Common myeloid progenitor, CD34-positive (primary cell): ENCODE measurements around the gene DYNC2LI1.

Experiments used
- CTCF ChIA-PET: fragments of 350-600 bp; sonication (Branson Sonifier 250); formaldehyde crosslinking; loops from one replicate; lab custom pipeline; 2021; ENCODE audit warnings: antibody characterized with exemption; lab: Charles Lee
- POLR2A ChIA-PET: fragments of 350-600 bp; sonication (Branson Sonifier 250); formaldehyde crosslinking; loops from one replicate; lab custom pipeline; 2021; ENCODE audit warnings: antibody characterized with exemption; lab: Charles Lee
- DNase-seq, 3 donors: peaks; one replicate each; pipeline versions ENCODE4 v3.0.0 to v3.0.0-alpha.2; 2013
- H3K27ac ChIP-seq, 2 experiments: 1 replicate in 1 of 2; 2 replicates in 1 of 2; pipeline ENCODE4 v1.7.0; 2013; ENCODE audit warnings: inconsistent platforms in 2 of 2, low read length in 2 of 2, mild to moderate bottlenecking in 2 of 2, low read depth in 1 of 2, moderate library complexity in 1 of 2; ENCODE audit not compliant: severe bottlenecking in 2 of 2, insufficient read depth in 1 of 2, poor library complexity in 1 of 2
- H3K27me3 ChIP-seq, 5 experiments: replicated peaks in 2 of 5; 1 replicate in 3 of 5; 2 replicates in 2 of 5; pipeline versions ENCODE4 v1.6.1 to v1.7.0; 2013; ENCODE audit warnings: low read length in 4 of 5, mild to moderate bottlenecking in 2 of 5, moderate library complexity in 2 of 5, inconsistent platforms in 1 of 5; ENCODE audit not compliant: insufficient read depth in 5 of 5, control insufficient read depth in 4 of 5
- H3K36me3 ChIP-seq, 4 experiments: 1 replicate in 2 of 4; 2 replicates in 2 of 4; pipeline versions ENCODE4 v1.6.1 to v1.7.0; 2013; ENCODE audit warnings: low read length in 3 of 4, control low read depth in 1 of 4, mild to moderate bottlenecking in 1 of 4; ENCODE audit not compliant: control insufficient read depth in 4 of 4, insufficient read depth in 4 of 4
- H3K4me1 ChIP-seq, 4 experiments: 1 replicate in 3 of 4; 2 replicates in 1 of 4; pipeline versions ENCODE4 v1.6.1 to v1.7.1; 2013; ENCODE audit warnings: low read length in 3 of 4, mild to moderate bottlenecking in 3 of 4, control low read depth in 1 of 4, inconsistent platforms in 1 of 4, moderate library complexity in 1 of 4; ENCODE audit not compliant: control insufficient read depth in 4 of 4, insufficient read depth in 4 of 4; ENCODE audit errors: control extremely low read depth in 1 of 4
- H3K4me3 ChIP-seq, 7 experiments: 1 replicate in 4 of 7; 2 replicates in 3 of 7; pipeline versions ENCODE4 v1.5.1 to v1.7.0; 2013; ENCODE audit warnings: mild to moderate bottlenecking in 7 of 7, low read length in 6 of 7, moderate library complexity in 6 of 7, inconsistent platforms in 2 of 7, low read depth in 2 of 7, control low read depth in 1 of 7; ENCODE audit not compliant: insufficient read depth in 4 of 7, control insufficient read depth in 1 of 7; ENCODE audit errors: extremely low read depth in 1 of 7
- H3K9me3 ChIP-seq, 5 experiments: 1 replicate in 4 of 5; 2 replicates in 1 of 5; pipeline versions ENCODE4 v1.6.1 to v1.7.1; 2013; ENCODE audit warnings: low read length in 4 of 5, mild to moderate bottlenecking in 2 of 5, inconsistent platforms in 1 of 5, low read depth in 1 of 5, moderate library complexity in 1 of 5; ENCODE audit not compliant: control insufficient read depth in 4 of 5, insufficient read depth in 2 of 5; ENCODE audit errors: control extremely low read depth in 1 of 5
- WGBS: methylation state at CpG from one replicate; pipeline ENCODE4 v1.1.5; 2013; ENCODE audit not compliant: insufficient coverage; 5-methylcytosine and 5-hydroxymethylcytosine counted together

The DYNC2LI1 gene

DNA sequence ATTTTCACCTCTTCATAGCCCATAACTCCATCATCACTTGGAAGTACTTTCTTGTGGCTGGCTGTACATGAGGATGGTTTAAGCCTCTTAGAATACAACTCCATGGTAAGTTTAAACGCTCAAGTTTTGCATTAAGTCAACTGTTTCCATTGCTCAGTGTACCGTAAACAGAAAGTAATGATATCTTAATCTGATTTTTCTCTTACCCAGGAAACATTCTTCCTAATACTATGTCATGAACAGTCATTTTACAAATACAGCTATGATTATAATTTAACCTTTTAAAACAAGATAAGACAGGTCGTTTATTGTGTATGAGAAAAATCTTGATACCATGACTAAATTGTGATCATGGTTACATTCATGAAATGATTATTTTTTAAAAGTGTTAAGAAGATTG is 11.6 kb upstream of the DYNC2LI1 start:
- Histone ChIP-seq H3K9me3 (no peaks in the 10 kb centered on the region), H3K36me3 (no peaks in the 10 kb centered on the region), H3K27me3 (no peaks in the 10 kb centered on the region), H3K4me3 (no peak overlapping the region), H3K27ac (no peak overlapping the region), H3K4me1 (no peaks in the 10 kb centered on the region)
- CTCF ChIA-PET: no interaction called here
- 100% methylated on average over 1 of the region's 3 CpGs for WGBS
- DNase-seq: no peak
- POLR2A ChIA-PET: no interaction called here

DNA sequence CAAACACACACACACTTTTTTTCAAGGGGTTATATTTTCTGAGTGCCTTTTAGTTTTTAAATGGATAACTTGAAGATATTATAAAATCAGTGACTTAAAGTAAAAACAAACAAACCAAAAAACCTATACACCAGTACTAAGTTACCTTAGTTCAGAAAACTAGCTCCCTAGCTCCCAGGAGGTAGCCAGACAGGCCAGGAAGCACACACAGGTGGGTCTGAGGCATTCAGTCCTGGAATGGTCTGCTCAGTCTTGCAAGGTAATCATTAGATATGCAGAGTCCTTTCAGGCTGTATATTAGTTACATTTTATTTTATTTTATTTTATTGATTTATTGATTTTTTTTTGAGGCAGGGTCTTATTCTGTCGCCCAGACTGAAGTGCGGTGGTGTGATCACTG is 10.7 kb upstream of the DYNC2LI1 start:
- no peaks in the 10 kb centered on the region for H3K9me3 ChIP-seq
- H3K27me3 ChIP-seq: no peaks in the 10 kb centered on the region
- DNase-seq: no peak
- POLR2A ChIA-PET: no interaction called here
- no peaks in the 10 kb centered on the region for H3K36me3 ChIP-seq
- 100% methylated on average over 1 of the region's 2 CpGs for WGBS
- CTCF ChIA-PET: no interaction called here
- no peak overlapping the region for H3K4me3 ChIP-seq
- no peaks in the 10 kb centered on the region for H3K4me1 ChIP-seq
- H3K27ac ChIP-seq: no peak overlapping the region

DNA sequence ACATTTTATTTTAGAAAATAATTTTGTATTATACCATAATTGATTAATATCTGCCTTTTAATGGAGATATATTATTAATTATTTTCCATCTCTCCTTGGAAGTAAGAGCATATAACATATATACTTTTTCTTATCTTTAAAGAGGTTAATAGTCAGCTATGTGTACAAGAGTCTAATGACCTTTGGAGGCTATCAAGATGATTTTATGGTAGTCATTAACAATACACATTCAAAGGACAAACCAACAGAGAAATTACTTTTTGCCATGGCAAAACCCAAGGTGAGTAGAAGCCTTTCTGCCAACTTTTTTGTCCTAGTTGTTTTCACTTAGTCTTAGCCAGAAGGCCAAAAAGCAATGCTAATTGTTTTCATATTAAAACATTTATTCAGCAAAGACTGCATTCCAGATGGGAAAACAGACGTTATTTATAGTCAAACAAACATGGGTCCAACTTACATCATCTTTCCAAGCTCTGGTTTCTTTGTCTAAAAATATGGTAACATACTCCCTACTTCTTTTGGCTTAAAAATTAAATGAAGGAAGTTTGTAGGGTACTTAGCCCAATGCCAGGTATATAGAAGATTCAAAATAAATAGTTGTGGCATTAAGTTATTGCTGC is 9.6 kb upstream of the DYNC2LI1 start:
- Histone ChIP-seq H3K4me1 (no peaks in the 10 kb centered on the region), H3K27ac (no peak overlapping the region), H3K4me3 (no peak overlapping the region), H3K9me3 (no peaks in the 10 kb centered on the region), H3K36me3 (no peaks in the 10 kb centered on the region), H3K27me3 (no peaks in the 10 kb centered on the region)
- WGBS: no CpG with 5 or more reads among the region's 1 CpG
- no peak for DNase-seq
- ChIA-PET POLR2A (no interaction called here), CTCF (interaction anchor here (0.6 to 1.0 kb wide), 2 partner anchors 8 to 1374 kb away, joined by 3 read pairs; no protein-coding TSS in a partner anchor)

DNA sequence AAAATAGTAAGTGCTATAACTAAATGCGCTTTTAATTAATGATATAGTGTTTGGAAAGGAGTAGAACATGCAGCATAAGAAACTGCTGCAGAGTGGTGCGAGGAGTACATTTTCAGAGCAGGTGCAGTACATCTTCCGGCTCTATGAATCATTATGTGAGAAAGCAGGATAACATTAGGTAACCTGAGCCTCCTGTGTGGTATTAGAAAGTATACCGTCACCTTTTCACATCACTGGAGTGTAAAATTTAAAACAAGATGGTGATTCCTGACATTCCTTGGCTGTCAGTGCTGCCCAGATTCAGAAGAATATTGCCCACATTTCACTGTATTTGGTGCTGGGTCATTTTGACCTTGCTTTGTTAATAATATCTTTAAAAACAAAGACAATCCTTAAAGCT is 7.8 kb upstream of the DYNC2LI1 start:
- CTCF ChIA-PET: no interaction called here
- Histone ChIP-seq H3K4me3 (no peak overlapping the region), H3K36me3 (no peaks in the 10 kb centered on the region), H3K9me3 (no peaks in the 10 kb centered on the region), H3K4me1 (no peaks in the 10 kb centered on the region), H3K27ac (no peak overlapping the region), H3K27me3 (no peaks in the 10 kb centered on the region)
- POLR2A ChIA-PET: no interaction called here
- DNase-seq: no peak
- WGBS: 95% methylated on average over 4 of the region's 4 CpGs

DNA sequence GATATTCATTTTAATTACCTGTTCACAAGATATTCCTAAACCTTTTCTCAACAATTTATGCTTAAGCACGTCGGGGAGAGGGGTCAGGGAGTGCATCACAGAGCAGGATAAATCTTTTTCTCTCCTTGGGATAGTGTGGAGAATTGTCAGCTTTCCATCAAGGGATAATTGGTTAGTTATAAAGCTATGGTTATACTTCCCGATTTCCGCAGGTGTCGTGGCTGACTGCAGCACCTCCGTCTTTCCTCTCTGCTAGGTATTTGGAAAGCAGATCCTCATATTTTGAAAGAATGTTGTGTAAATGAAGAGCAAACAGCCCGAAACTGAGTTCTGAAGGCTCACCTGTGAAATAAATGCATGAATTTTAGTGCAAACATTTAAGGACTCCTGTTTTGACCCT is 778 bp downstream of the DYNC2LI1 start:
- ChIA-PET CTCF (no interaction called here), POLR2A (no interaction called here)
- WGBS: no CpG with 5 or more reads among the region's 7 CpGs
- Histone ChIP-seq H3K36me3 (peaks cover 0 to 5% (median 2%) of the 10 kb centered on the region in 4 experiments), H3K4me1 (peaks cover 3 to 8% (median 6%) of the 10 kb centered on the region in 4 experiments), H3K27ac (peak overlapping the region in 1 of 2 experiments; percentile 78), H3K9me3 (no peaks in the 10 kb centered on the region), H3K27me3 (no peaks in the 10 kb centered on the region), H3K4me3 (peak overlapping the region in 6 of 7 experiments; percentile 78 to 99 (median 86))
- peak in 1 of 3 donors; percentile 0 for DNase-seq

DNA sequence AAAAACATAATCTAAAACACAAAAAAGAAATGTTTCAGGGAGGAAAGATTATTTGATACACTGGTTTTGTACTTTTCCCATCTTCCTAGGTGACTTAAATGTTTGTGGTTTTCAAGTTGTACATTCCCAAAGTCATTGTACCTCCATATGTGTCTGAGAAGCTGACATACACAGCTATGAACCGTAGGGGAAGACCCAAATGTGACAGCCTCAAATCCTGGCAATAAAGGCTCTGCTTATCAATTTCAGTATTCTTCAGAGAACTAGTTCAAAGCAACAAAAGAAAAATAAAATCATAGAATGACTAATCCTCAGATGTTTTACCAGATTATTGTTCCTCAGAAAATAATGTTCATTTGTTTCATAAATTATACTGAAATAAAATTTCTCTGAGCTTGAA is 2.5 kb downstream of the DYNC2LI1 start:
- Histone ChIP-seq H3K9me3 (no peaks in the 10 kb centered on the region), H3K27ac (no peak overlapping the region), H3K4me1 (peaks cover 3 to 8% (median 6%) of the 10 kb centered on the region in 4 experiments), H3K27me3 (no peaks in the 10 kb centered on the region), H3K4me3 (no peak overlapping the region), H3K36me3 (peaks cover 0 to 5% (median 2%) of the 10 kb centered on the region in 4 experiments)
- 100% methylated on average over 1 of the region's 1 CpG for WGBS
- ChIA-PET POLR2A (no interaction called here), CTCF (no interaction called here)
- peak in 1 of 3 donors; percentile 1 for DNase-seq

DNA sequence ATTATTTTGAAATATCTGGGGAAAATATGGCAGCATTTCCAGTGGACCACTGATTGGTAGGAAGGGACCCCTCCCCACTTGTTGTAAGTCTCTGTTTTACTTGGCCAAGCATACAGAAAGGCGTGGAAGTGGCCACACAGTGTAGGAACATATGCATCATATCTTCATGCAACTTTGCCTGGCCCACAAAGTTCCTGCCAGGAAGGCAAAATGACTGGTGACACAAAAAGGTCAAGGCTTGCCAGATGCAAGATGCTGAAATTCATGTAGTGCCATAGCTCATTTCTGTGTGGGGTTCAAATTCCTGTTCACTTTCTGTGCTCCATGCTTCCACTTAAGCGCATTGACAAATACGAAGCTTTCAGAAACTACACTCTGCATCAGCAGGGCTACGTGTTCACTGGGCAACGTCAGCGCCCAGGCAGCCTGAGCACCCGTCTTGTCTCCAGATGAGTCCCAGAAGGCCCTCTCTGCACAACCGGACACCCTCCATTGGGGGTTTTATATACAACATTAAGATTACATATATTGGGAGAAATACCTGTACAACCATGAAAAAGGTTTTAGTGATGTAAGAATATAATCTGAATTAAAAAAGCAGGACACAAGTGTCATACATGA is 3.6 kb downstream of the DYNC2LI1 start:
- H3K9me3 ChIP-seq: no peaks in the 10 kb centered on the region
- H3K27ac ChIP-seq: no peak overlapping the region
- DNase-seq: no peak
- ChIA-PET CTCF (no interaction called here), POLR2A (no interaction called here)
- 96% methylated on average over 6 of the region's 8 CpGs for WGBS
- H3K27me3 ChIP-seq: no peaks in the 10 kb centered on the region
- H3K4me3 ChIP-seq: no peak overlapping the region
- peaks cover 3 to 8% (median 6%) of the 10 kb centered on the region in 4 experiments for H3K4me1 ChIP-seq
- H3K36me3 ChIP-seq: peaks cover 0 to 5% (median 2%) of the 10 kb centered on the region in 4 experiments
